ENCODE measurements around the gene UBAC2.

- TF ChIP-seq CTCF (conservative IDR thresholded peaks at IDR 0.05; ENCODE audit: low read depth, low read length) (no peak), POLR2A (IDR thresholded peaks at IDR 0.05; ENCODE audit: low read depth, low read length) (no peak), RAD21 (IDR thresholded peaks at IDR 0.05; ENCODE audit: low read length) (no peak), MAFK (IDR thresholded peaks at IDR 0.05; ENCODE audit: low read depth, low read length) (no peak), FOS (IDR thresholded peaks at IDR 0.05; ENCODE audit: low read depth, low read length) (no peak), CHD1 (IDR thresholded peaks at IDR 0.05; ENCODE audit: low read depth, low read length) (no peak), BHLHE40 (IDR thresholded peaks at IDR 0.05; ENCODE audit: low read depth, low read length) (no peak), MXI1 (IDR thresholded peaks at IDR 0.05; ENCODE audit: borderline replicate concordance, low read depth, low read length) (no peak), USF2 (IDR thresholded peaks at IDR 0.05; ENCODE audit: low read depth, low read length) (no peak)
These were observed 171.3 kb downstream of the UBAC2 start for GRCh38 chr13:99371956-99372355.

Data from IMR-90 (cell line).